ENCODE data around the gene MPPED2.

Gene MPPED2

DNA sequence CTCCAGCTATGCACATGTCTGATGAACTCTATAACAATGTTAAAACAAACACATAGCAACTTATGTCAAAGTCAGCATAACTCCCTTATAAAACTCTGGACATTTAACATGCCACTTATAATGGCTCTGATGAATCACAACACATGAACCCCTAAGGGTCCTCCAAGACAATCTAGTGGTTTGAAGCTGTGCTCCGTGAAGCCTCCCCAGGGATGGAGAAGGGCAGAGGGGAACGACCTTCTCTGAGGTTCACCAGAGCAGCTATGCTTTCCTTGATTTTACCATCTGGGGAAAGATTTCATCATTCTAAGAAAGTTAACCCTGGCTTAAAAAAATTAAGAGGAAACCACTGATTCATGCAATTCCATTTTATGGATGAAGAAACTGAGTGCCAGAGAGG, 84.4 kb downstream of the MPPED2 start:
- Histone ChIP-seq H3K4me1 (ENCODE audit: control insufficient read depth in 1 of 2, insufficient read depth in 1 of 2, low read depth in 1 of 2, low read length in 1 of 2) (no peaks in the 10 kb centered on the region), H3K27me3 (no peaks in the 10 kb centered on the region)
- TF ChIP-seq, protein P1, sequence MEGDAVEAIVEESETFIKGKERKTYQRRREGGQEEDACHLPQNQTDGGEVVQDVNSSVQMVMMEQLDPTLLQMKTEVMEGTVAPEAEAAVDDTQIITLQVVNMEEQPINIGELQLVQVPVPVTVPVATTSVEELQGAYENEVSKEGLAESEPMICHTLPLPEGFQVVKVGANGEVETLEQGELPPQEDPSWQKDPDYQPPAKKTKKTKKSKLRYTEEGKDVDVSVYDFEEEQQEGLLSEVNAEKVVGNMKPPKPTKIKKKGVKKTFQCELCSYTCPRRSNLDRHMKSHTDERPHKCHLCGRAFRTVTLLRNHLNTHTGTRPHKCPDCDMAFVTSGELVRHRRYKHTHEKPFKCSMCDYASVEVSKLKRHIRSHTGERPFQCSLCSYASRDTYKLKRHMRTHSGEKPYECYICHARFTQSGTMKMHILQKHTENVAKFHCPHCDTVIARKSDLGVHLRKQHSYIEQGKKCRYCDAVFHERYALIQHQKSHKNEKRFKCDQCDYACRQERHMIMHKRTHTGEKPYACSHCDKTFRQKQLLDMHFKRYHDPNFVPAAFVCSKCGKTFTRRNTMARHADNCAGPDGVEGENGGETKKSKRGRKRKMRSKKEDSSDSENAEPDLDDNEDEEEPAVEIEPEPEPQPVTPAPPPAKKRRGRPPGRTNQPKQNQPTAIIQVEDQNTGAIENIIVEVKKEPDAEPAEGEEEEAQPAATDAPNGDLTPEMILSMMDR (IDR thresholded peaks at IDR 0.05) = no peak

DNA sequence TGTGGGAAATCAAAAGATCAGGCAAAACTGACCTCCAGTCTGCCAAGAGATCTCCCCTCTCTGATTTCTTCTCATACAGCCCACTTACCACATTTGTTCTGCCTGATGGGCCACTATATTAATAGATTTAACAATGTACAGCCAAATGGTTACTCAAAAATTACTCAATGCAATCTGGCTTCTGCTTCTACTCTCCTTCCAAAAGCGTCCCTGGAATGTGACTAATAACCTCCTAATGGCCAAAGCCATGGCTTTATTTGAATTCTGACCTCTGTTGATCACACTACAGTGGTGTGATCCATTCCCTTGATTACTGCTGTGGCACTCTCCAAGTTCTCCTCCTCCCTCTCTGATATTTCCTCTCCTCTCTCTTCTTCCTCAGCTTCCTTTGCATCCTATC, 86.2 kb downstream of the MPPED2 start:
- Histone ChIP-seq H3K4me1 (ENCODE audit: control insufficient read depth in 1 of 2, insufficient read depth in 1 of 2, low read depth in 1 of 2, low read length in 1 of 2) (no peaks in the 10 kb centered on the region), H3K9me3 (no peaks in the 10 kb centered on the region), H3K36me3 (no peaks in the 10 kb centered on the region), H3K27me3 (no peaks in the 10 kb centered on the region), H3K4me3 (ENCODE audit: low read depth in 1 of 2, low read length in 1 of 2) (no peak overlapping the region), H3K27ac (no peak overlapping the region)
- TF ChIP-seq, protein P1 (IDR thresholded peaks at IDR 0.05) = no peak

More for the DNA sequence above, 84.4 kb downstream of the MPPED2 start:
- H3K9me3 ChIP-seq = no peaks in the 10 kb centered on the region
- H3K4me3 ChIP-seq (ENCODE audit: low read depth in 1 of 2, low read length in 1 of 2) = no peak overlapping the region
- H3K27ac ChIP-seq = no peak overlapping the region
- H3K36me3 ChIP-seq = no peaks in the 10 kb centered on the region

DNA sequence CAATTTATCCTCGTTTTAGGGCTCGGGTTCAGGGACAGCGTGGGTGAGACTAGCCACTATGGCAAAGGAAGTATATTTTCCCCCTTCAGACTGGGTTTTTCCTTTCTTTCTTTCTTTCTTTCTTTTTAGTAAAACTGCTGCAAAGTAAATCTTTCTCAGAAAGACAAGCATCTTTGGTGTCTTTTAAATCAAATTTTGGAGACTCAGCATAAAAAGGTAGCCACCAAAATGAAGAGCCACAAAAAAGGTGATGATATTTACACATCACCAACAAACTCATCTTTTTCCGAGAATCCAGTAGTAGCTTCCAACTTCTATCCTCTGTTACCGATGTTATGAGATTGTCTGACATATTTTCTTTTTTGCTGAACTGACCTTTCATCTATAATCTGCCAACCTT, 88.6 kb downstream of the MPPED2 start:
- H3K9me3 ChIP-seq = no peaks in the 10 kb centered on the region
- no peak overlapping the region for H3K27ac ChIP-seq
- TF ChIP-seq, protein P1 (IDR thresholded peaks at IDR 0.05) = no peak
- no peaks in the 10 kb centered on the region for H3K36me3 ChIP-seq
- H3K27me3 ChIP-seq = no peaks in the 10 kb centered on the region
- H3K4me3 ChIP-seq (ENCODE audit: low read depth in 1 of 2, low read length in 1 of 2) = no peak overlapping the region
- H3K4me1 ChIP-seq (ENCODE audit: control insufficient read depth in 1 of 2, insufficient read depth in 1 of 2, low read depth in 1 of 2, low read length in 1 of 2) = no peaks in the 10 kb centered on the region

DNA sequence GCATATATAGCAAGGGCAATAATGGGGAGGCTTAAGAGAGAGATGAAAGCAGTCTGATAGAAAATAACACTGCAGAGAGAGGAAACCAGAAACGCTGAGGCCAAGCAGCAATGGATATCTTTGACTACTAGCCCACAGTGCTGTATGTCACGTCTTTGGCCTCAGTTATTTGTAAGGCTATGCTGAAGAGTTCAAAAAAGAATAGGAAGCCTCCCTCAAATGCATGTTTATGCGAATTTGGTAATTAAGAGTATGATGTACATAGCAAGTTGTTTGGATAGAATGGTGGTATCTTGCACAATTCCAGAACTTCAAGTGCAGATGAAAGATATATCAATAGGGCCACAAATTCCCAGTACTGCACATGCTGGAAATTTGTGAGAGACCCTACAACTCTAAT, 89.2 kb downstream of the MPPED2 start:
- H3K27me3 ChIP-seq = no peaks in the 10 kb centered on the region
- H3K4me3 ChIP-seq (ENCODE audit: low read depth in 1 of 2, low read length in 1 of 2) = no peak overlapping the region
- H3K36me3 ChIP-seq = no peaks in the 10 kb centered on the region
- H3K27ac ChIP-seq = no peak overlapping the region
- no peaks in the 10 kb centered on the region for H3K9me3 ChIP-seq
- TF ChIP-seq, protein P1 (IDR thresholded peaks at IDR 0.05) = no peak
- H3K4me1 ChIP-seq (ENCODE audit: control insufficient read depth in 1 of 2, insufficient read depth in 1 of 2, low read depth in 1 of 2, low read length in 1 of 2) = no peaks in the 10 kb centered on the region

DNA sequence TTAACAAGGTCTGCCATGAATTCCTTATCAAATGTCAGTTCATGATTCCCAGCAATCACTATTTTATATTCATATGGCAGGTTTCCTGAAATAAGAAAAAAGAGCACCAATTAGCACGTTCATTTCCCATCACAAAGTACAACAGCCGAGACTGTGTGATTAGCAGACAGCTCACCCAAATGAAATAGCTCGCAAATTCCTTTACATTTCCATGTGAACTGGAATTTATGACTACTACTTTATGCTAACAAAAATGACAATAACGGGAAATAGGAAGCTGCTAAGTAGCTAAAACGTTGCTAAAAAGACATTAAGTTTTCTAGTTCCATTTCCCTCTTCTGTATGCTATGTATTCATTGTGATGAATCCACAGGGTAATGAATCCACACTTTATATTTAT, 90.7 kb downstream of the MPPED2 start:
- H3K9me3 ChIP-seq = no peaks in the 10 kb centered on the region
- H3K4me3 ChIP-seq (ENCODE audit: low read depth in 1 of 2, low read length in 1 of 2) = no peak overlapping the region
- H3K36me3 ChIP-seq = no peaks in the 10 kb centered on the region
- no peaks in the 10 kb centered on the region for H3K4me1 ChIP-seq (ENCODE audit: control insufficient read depth in 1 of 2, insufficient read depth in 1 of 2, low read depth in 1 of 2, low read length in 1 of 2)
- no peaks in the 10 kb centered on the region for H3K27me3 ChIP-seq
- H3K27ac ChIP-seq = no peak overlapping the region
- TF ChIP-seq, protein P1 (IDR thresholded peaks at IDR 0.05) = no peak

DNA sequence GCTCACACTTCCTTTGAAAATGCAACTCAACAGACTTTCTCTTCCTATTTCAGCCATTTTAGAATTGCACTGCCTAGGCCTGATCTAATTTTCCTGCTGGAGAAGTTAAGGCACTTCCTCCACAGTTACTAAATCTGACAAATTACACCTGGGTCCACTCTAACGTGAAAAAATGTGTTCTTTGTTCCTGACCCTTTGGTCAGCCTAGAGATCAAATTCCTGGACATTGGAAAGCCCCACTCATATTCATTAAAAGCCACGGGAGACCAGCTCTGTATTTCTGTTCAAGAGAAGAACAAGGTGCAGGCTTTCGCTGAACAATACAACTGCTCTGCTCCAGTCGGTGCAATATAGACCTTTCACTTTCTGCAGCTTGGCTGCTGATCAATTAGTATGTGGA, 96.6 kb downstream of the MPPED2 start:
- H3K4me1 ChIP-seq (ENCODE audit: control insufficient read depth in 1 of 2, insufficient read depth in 1 of 2, low read depth in 1 of 2, low read length in 1 of 2) = no peaks in the 10 kb centered on the region

More for the DNA sequence above, 96.6 kb downstream of the MPPED2 start:
- TF ChIP-seq, protein P1 (IDR thresholded peaks at IDR 0.05) = no peak
- H3K36me3 ChIP-seq = no peaks in the 10 kb centered on the region
- no peaks in the 10 kb centered on the region for H3K27me3 ChIP-seq
- no peak overlapping the region for H3K4me3 ChIP-seq (ENCODE audit: low read depth in 1 of 2, low read length in 1 of 2)
- H3K9me3 ChIP-seq = no peaks in the 10 kb centered on the region
- no peak overlapping the region for H3K27ac ChIP-seq

Data from neutrophil (primary cell).